Measurements from ENCODE around the gene HCRTR2.

Gene HCRTR2

DNA sequence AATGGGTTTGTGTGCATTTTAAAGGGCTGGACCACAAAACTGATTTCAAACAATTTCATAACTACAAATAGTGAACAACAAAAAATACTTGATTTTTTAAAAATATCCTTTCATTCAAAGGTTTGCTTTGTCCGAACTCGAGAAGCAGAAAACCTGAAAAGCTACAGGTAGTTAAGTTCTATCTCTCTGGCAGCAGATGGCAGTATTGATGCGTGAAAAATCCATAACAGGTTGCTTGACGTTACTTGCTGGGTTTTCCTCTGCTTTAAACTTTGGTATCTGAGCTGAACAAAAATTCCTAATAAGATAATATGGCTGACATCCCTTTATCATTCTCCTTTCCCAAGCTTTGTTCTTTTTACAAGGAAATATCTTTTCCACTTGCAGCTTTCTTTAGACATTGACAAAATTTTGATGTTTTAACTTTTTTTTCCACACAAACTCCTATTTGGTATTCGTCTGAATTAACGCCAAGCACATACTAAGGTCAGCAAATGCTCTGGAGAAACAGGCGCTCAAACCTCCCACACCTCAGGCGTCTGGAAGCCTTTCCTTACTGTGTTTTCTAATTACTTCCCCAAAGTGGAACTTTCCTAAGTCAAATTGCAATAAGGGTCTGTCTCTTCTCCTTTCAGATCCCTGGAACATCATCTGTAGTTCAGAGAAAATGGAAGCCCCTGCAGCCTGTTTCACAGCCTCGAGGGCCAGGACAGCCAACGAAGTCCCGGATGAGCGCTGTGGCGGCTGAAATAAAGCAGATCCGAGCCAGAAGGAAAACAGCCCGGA, 102.6 kb downstream of the HCRTR2 start:
- peak; percentile 79 for TF ChIP-seq CTCF (IDR thresholded peaks at IDR 0.05; ENCODE audit: low read depth, low read length)
- Histone ChIP-seq H3K36me3 (no peaks in the 10 kb centered on the region), H3K4me3 (ENCODE audit: low read depth, low read length) (peak overlapping the region; percentile 39), H3K27me3 (no peaks in the 10 kb centered on the region), H3K9me3 (no peaks in the 10 kb centered on the region), H3K4me1 (no peaks in the 10 kb centered on the region; the same call in 1 of the 2 replicates)
- DNase-seq: peak; percentile 50

DNA sequence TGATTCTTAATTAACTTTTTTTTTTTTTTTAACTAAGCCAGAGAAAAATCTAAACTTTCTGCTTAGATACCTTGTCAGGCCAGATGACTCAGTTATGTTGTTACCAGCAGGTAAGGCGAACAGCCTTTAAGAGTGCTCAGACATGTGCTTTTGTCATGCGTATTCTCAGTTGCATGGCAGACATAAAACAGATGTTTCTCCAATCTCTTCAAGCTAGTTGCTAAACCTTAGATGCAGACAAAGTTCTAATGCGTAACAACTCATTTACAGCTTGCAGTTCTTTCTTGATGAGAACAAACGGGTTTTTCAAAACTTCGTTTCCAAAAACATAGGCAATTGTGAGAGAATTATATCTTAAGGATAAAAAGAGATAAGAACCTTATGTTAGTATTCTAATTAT, 103.3 kb downstream of the HCRTR2 start:
- H3K4me3 ChIP-seq (ENCODE audit: low read depth, low read length): no peak overlapping the region
- H3K27me3 ChIP-seq: no peaks in the 10 kb centered on the region
- no peaks in the 10 kb centered on the region; the same call in 1 of the 2 replicates for H3K4me1 ChIP-seq
- H3K9me3 ChIP-seq: no peaks in the 10 kb centered on the region
- H3K36me3 ChIP-seq: no peaks in the 10 kb centered on the region
- DNase-seq: no peak
- TF ChIP-seq CTCF (IDR thresholded peaks at IDR 0.05; ENCODE audit: low read depth, low read length): no peak

- DNase-seq: no peak
- H3K36me3 ChIP-seq: no peaks in the 10 kb centered on the region
- no peaks in the 10 kb centered on the region for H3K27me3 ChIP-seq
- no peak for TF ChIP-seq CTCF (IDR thresholded peaks at IDR 0.05; ENCODE audit: low read depth, low read length)
- no peaks in the 10 kb centered on the region for H3K9me3 ChIP-seq
- no peaks in the 10 kb centered on the region; the same call in 1 of the 2 replicates for H3K4me1 ChIP-seq
- no peak overlapping the region for H3K4me3 ChIP-seq (ENCODE audit: low read depth, low read length)
Measured at GRCh38 chr6:55281215-55281614, 106.9 kb downstream of the HCRTR2 start.

- Histone ChIP-seq H3K27me3 (no peaks in the 10 kb centered on the region), H3K36me3 (no peaks in the 10 kb centered on the region), H3K4me1 (no peaks in the 10 kb centered on the region; the same call in 1 of the 2 replicates), H3K9me3 (no peaks in the 10 kb centered on the region), H3K4me3 (ENCODE audit: low read depth, low read length) (no peak overlapping the region)
- DNase-seq: no peak
- TF ChIP-seq CTCF (IDR thresholded peaks at IDR 0.05; ENCODE audit: low read depth, low read length): no peak
Measured at GRCh38 chr6:55282115-55282514, 107.8 kb downstream of the HCRTR2 start.

GRCh38 chr6:55286824-55287223, 112.5 kb downstream of the HCRTR2 start:
- TF ChIP-seq CTCF (IDR thresholded peaks at IDR 0.05; ENCODE audit: low read depth, low read length): no peak
- no peaks in the 10 kb centered on the region for H3K27me3 ChIP-seq

DNA sequence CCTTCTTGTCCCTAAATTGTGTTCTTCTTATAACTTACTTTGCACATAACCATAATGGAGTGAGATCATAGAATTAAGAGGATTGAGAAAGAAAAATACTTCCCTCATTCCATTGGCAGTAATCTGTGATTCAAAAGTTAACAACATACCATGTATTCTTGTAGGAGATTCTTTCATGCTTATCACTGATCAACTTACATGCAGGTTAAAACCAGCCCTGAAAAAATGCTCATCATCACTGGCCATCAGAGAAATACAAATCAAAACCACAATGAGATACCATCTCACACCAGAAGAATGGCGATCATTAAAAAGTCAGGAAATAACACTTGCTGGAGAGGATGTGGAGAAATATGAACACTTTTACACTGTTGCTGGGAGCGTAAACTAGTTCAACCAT, 116.4 kb downstream of the HCRTR2 start:
- Histone ChIP-seq H3K4me3 (ENCODE audit: low read depth, low read length) (no peak overlapping the region), H3K27me3 (no peaks in the 10 kb centered on the region), H3K36me3 (no peaks in the 10 kb centered on the region), H3K4me1 (no peaks in the 10 kb centered on the region), H3K9me3 (no peaks in the 10 kb centered on the region)
- no peak for TF ChIP-seq CTCF (IDR thresholded peaks at IDR 0.05; ENCODE audit: low read depth, low read length)
- no peak for DNase-seq

More at GRCh38 chr6:55286824-55287223, 112.5 kb downstream of the HCRTR2 start:
- Histone ChIP-seq H3K9me3 (no peaks in the 10 kb centered on the region), H3K4me1 (no peaks in the 10 kb centered on the region), H3K36me3 (no peaks in the 10 kb centered on the region), H3K4me3 (ENCODE audit: low read depth, low read length) (no peak overlapping the region)
- no peak for DNase-seq

Data from BE2C (cell line).